HL-60 (cell line): ENCODE measurements around the gene VASH2.

ENCODE experiments used
- DNase-seq, 2 experiments: peaks; one replicate each; pipeline ENCODE4 v3.0.0-alpha.2; 2010 to 2020; ENCODE audit warnings: low read depth in 1 of 2, low spot score in 1 of 2
- H3K27ac ChIP-seq: fragments of 250-450 bp; sonication (Bioruptor Pico); replicated peaks from 2 replicates; pipeline ENCODE4 v1.5.1; 2020; ENCODE audit warnings: mild to moderate bottlenecking, moderate library complexity
- H3K27me3 ChIP-seq: fragments of 250-450 bp; sonication (Bioruptor Pico); 2 replicates; pipeline ENCODE4 v1.5.1; 2021; ENCODE audit warnings: mild to moderate bottlenecking, moderate library complexity; ENCODE audit not compliant: insufficient read depth, poor library complexity, severe bottlenecking
- H3K4me3 ChIP-seq: replicated peaks from 2 replicates; pipeline ENCODE4 v1.5.1; 2011; ENCODE audit warnings: mild to moderate bottlenecking, control low read depth, low read length; ENCODE audit not compliant: insufficient read depth
- GABPA ChIP-seq: IDR thresholded peaks from 2 replicates; pipeline ENCODE4 v1.6.1; 2012; ENCODE audit warnings: low read depth
- POLR2AphosphoS5 ChIP-seq: IDR thresholded peaks from 2 replicates; pipeline ENCODE4 v1.6.1; 2012; ENCODE audit warnings: low read depth
- REST ChIP-seq: IDR thresholded peaks from 2 replicates; pipeline ENCODE4 v1.6.1; 2012; ENCODE audit warnings: low read depth; ENCODE audit not compliant: insufficient replicate concordance
- SPI1 ChIP-seq: IDR thresholded peaks from 2 replicates; pipeline ENCODE4 v1.6.1; 2012; ENCODE audit warnings: low read depth, mild to moderate bottlenecking, borderline replicate concordance
- TF ChIP-seq, protein P1 (sequence below): IDR thresholded peaks from one replicate; pipeline ENCODE4 v1.5.1; 2011; ENCODE audit warnings: low read length, control low read depth, inconsistent platforms; ENCODE audit not compliant: insufficient read depth

Gene VASH2

DNA sequence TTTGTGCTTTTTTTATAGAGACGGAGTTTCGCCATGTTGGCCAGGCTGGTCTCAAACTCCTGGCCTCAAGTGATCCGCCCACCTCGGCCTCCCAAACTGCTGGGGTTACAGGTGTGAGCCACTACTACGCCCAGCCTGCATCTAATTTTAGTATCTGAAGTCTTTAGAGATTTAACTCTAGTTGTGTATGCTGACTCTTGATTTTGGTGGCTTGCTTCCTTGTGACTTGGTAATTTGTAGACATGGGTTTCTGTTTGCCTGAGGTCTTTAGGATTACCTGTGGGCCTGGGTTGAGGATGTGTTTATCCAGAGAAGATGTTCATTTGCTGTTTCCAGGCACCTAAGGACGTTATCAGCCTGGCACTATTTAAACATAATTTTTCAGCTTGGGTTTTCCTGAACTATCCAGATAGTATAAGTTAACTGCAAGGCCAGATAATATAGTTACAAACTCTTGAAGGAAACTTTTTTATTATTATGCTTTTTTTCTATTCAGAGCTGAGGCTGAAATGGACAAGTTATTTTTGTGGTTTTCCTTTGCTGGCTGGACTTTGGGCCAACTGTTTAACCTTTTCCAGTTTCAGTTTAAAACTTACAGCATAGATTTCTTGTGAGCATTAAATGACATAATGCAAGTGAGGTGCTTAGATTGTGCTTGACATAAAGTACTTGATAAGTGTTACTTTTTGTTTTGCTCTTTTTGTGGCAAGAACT lies 7.5 kb upstream of the VASH2 start:
- Histone ChIP-seq H3K27ac (no peak overlapping the region), H3K4me3 (no peak overlapping the region), H3K27me3 (peaks cover 8% of the 10 kb centered on the region)
- DNase-seq: no peak
- no peak for TF ChIP-seq GABPA
- TF ChIP-seq REST: no peak
- no peak for TF ChIP-seq SPI1
- no peak for TF ChIP-seq POLR2AphosphoS5
- TF ChIP-seq, protein P1, sequence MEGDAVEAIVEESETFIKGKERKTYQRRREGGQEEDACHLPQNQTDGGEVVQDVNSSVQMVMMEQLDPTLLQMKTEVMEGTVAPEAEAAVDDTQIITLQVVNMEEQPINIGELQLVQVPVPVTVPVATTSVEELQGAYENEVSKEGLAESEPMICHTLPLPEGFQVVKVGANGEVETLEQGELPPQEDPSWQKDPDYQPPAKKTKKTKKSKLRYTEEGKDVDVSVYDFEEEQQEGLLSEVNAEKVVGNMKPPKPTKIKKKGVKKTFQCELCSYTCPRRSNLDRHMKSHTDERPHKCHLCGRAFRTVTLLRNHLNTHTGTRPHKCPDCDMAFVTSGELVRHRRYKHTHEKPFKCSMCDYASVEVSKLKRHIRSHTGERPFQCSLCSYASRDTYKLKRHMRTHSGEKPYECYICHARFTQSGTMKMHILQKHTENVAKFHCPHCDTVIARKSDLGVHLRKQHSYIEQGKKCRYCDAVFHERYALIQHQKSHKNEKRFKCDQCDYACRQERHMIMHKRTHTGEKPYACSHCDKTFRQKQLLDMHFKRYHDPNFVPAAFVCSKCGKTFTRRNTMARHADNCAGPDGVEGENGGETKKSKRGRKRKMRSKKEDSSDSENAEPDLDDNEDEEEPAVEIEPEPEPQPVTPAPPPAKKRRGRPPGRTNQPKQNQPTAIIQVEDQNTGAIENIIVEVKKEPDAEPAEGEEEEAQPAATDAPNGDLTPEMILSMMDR: no peak

- DNase-seq: no peak
- Histone ChIP-seq H3K4me3 (no peak overlapping the region), H3K27ac (no peak overlapping the region), H3K27me3 (peaks cover 8% of the 10 kb centered on the region)
- TF ChIP-seq REST (no peak), SPI1 (no peak)
Measured at GRCh38 chr1:212943393-212943710, 7.0 kb upstream of the VASH2 start.

DNA sequence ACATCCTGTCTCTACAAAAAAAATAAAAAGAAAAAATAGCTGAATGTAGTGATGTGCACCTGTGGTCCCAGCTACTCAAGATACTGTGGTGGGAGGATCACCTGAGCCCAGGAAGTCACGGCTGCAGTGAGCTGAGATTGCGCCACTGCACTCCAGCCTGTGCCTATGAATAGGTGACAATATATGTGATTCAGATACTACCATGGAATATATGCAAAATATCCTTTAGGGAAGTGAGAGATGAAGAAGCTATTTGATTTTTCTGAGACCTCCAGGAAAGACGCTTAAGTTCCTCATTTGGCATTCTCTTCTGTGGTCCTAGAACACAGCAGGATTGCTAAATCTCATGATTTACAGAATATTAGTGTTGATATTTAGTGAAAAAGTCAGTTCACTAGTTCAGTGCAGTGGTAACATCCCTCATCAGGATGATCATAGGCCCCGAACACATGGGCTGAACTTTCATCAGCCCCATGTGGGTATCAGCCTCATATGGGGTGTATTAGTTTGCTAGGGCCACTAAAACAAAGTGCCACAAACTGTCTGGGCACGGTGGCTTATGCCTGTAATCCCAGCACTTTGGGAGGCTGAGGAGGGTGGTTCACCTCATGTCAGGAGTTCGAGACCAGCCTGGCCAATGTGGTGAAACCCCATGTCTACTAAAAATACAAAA lies 6.0 kb upstream of the VASH2 start:
- H3K4me3 ChIP-seq: no peak overlapping the region
- peaks cover 12% of the 10 kb centered on the region for H3K27me3 ChIP-seq
- H3K27ac ChIP-seq: no peak overlapping the region
- DNase-seq: no peak
- no peak for TF ChIP-seq SPI1
- no peak for TF ChIP-seq REST
- TF ChIP-seq, protein P1: no peak
- TF ChIP-seq GABPA: no peak
- no peak for TF ChIP-seq POLR2AphosphoS5
